ENCODE results near the gene C1orf87. TPM values are rescaled to one million over a fixed set of nuclear protein-coding genes. Genes with fewer than 3 reads are reported as not detected.

The C1orf87 gene, protein sequence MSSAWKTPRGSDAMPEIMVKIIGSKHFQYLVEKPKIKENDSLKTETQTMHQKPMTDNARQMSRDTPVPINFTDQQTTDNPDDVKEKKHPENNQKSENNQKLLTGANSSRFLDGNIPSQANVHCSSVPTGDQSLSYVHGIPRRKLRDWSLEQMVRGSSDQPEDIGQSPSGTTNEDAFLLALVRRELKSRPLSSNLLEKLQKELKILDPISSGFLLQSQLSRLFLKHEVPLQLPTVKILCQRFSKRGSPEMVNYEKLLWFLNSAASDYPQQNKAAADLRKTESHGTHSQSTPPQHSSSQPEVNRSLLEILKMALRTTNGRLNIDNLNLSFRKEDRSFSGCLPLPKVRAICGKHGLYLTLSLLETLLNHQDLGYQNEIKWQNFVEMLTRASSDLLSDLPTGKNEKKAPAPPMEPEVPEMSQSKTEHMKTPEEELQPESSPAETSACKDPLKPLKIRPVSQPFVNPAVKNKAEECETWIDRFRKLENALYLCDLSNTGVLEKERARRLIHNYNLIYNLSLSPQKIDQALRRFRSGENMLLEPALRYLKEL
- not detected for total RNA-seq

- ATAC-seq (no peak), DNase-seq (ENCODE audit: low spot score) (no peak)
Observed at GRCh38 chr1:60073605-60074278, at the start of gene C1orf87. Gene C1orf87, minus strand, starts transcription at chr1:60073770. Its CDS starts 1,127 bp downstream, at chr1:60072643.

- DNase-seq (ENCODE audit: low spot score) = no peak
- ATAC-seq = no peak
Observed at GRCh38 chr1:60118085-60118484, 44.5 kb upstream of the C1orf87 start.

- DNase-seq (ENCODE audit: low spot score) = no peak
- ATAC-seq = no peak
Observed at GRCh38 chr1:60114745-60115318, 41.3 kb upstream of the C1orf87 start.

DNA sequence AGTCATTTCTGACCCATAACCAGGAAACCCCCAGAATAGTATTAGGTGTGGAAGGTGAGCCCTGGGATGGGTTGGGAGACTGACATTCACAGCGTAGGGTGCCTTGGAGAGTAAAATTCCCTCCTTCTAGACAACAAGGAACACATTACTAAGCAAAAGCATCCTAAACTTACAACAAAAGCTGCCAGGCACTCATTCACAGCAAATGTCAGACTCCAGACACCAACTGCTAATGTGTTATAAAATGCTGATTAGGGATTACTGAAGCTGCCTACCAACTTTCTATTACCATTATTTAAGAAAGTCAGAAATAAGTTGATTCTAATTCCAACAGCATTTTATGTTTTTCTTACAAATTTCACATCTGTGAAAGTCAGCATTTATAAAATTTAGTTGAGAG, 40.0 kb upstream of the C1orf87 start:
- ATAC-seq = no peak
- DNase-seq (ENCODE audit: low spot score) = no peak

- no peak for DNase-seq (ENCODE audit: low spot score)
- no peak for ATAC-seq
Observed at GRCh38 chr1:60113028-60113427, 39.5 kb upstream of the C1orf87 start.

GRCh38 chr1:60111716-60112115, 38.1 kb upstream of the C1orf87 start:
- DNase-seq (ENCODE audit: low spot score) = no peak
- no peak for ATAC-seq

DNA sequence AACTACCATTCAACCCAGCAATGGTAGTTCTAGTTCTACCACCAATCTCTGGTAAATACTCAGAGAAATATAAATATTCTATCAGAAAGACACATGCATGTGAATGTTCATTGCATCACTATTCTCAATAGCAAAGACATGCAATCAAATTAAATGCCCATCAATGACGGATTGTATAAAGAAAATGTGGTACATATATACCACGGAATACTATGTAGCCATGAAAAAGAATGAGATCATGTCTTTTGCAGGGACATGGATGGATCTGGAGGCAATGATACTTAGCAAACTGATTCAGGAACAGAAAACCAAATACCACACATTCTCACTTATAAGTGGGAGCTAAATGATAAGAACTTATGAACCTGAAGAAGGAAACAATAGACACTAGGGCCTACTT, 37.5 kb upstream of the C1orf87 start:
- no peak for ATAC-seq
- DNase-seq (ENCODE audit: low spot score) = no peak

DNA sequence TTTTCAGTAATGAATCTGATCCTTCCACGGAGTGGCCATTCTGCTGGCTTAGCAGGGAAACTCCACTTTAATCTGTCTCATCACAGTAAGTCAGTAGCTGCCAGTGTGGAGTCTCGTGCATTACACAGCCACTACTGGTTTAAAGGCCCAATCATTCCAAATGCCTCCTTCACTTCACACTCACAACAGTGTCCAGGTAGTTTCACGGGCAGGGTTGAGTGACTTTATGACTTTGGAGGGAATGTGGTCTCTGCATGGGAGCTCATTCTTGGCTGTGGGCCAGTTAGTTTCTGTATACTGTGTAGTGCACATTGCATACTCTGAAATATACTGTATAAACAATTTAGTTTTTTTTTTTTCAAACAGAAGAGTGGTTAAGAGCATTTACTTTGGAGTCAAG, 34.6 kb upstream of the C1orf87 start:
- no peak for ATAC-seq
- no peak for DNase-seq (ENCODE audit: low spot score)

GRCh38 chr1:60103186-60103585, 29.6 kb upstream of the C1orf87 start:
- ATAC-seq = no peak
- DNase-seq (ENCODE audit: low spot score) = no peak

DNA sequence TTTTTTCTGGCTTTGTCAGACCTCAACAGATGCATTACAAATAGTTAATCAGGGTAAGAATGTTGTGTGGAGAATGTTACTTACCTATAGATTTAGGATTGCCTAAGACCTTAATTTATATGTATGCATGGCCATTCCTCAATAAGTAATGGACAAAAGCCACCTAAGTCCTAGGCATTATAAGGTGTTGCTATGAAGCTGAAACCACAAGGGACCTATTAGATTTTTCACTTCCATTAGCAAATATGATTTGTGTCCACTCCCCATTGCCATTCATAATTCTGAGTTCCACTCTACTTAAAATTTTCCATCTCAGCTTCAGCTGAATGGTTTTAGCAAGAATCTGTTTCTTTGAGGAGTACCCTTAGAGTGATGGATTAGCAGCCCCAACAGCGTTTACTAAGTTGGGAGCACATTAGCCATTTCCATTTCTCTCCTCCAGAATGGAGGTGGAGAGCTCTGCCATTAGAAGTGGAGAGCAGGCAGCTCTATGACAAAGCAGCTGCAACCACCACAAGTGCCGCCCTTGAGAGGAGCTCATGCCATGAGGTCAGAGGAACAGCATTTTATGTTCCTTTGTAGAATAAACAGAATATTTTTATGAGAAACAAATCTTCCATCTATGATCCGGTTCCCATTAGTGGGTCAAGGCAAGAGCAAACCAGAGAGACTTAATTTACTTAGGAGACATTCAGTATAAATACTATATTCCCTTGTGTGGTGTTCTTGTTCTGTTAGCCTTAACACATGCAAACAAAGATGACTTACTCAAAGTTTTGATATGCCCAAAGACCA, 28.9 kb upstream of the C1orf87 start:
- DNase-seq (ENCODE audit: low spot score) = no peak

GRCh38 chr1:60101516-60101915, 27.9 kb upstream of the C1orf87 start:
- ATAC-seq = no peak
- DNase-seq (ENCODE audit: low spot score) = no peak

More for the DNA sequence above, 28.9 kb upstream of the C1orf87 start:
- ATAC-seq = no peak

DNA sequence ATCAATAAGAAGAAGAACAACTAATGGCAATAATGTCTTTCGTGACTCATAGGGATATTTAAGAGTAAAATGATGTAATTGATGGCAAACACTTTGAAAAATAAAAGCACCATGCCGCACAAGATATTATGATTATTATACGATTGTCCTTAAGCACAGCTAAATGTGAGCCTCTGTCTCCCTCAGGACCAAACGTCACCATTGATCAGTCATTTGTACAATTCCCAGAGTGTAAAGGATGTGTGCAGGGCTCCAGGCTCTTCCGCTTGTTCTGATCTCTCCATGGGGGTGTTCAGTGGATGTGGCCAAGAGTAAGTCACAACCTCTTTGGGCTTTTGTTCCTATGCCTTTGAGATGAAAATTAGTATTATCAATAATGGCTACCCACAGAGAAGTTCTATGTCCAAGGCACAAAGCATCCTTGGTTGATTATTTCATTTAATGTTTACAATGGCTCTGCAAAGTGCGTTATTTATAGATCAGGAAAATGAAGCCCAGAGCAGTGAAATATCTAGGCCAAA, 17.7 kb upstream of the C1orf87 start:
- no peak for ATAC-seq
- no peak for DNase-seq (ENCODE audit: low spot score)

- DNase-seq (ENCODE audit: low spot score) (no peak), ATAC-seq (no peak)
Observed at GRCh38 chr1:60090655-60091054, 17.1 kb upstream of the C1orf87 start.

- DNase-seq (ENCODE audit: low spot score) = no peak
Observed at GRCh38 chr1:60088620-60089155, 15.1 kb upstream of the C1orf87 start.

GRCh38 chr1:60087681-60088080, 14.1 kb upstream of the C1orf87 start:
- ATAC-seq (no peak), DNase-seq (ENCODE audit: low spot score) (no peak)

More at GRCh38 chr1:60088620-60089155, 15.1 kb upstream of the C1orf87 start:
- ATAC-seq = no peak

GRCh38 chr1:60078182-60078581, 4.6 kb upstream of the C1orf87 start:
- no peak for DNase-seq (ENCODE audit: low spot score)

DNA sequence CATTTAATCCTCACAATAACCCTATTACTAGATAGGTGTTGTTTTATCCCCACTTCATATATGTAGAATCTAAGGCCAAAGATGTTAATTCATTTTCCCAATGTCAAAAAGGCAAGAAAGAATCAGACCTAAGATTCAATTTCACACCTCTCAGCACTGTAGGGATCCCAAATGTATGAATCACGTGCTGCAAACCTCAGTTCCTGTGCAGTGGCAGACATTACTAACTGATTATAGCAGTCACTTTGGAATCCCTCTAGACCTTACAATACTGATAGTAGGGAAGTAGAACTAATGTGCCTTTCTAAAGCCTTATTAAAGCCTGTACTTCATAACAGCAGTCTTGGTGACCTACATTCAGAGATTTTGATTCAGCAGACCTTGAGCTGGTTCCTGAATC, 2.3 kb downstream of the C1orf87 start:
- no peak for ATAC-seq
- DNase-seq (ENCODE audit: low spot score) = no peak

More at GRCh38 chr1:60078182-60078581, 4.6 kb upstream of the C1orf87 start:
- ATAC-seq = no peak

DNA sequence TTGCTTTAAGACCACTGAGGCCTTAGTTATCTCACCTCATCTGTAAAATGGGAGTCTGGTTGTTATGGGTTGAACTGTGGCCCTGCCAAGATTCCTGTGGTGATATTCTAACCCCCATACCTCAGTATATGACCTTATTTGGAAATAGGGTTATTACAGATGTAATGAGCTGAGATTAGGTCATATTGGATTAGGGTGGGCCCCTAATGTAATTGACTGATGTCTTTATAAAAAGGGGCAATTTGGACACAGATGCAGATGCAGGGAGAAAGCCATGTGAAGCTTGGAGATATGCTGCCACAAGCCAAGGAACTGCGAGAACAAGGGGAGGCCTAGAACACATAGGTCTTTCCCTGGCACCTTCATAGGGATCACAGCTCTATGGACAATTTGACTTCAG, 3.9 kb downstream of the C1orf87 start:
- DNase-seq (ENCODE audit: low spot score) = no peak
- ATAC-seq = no peak

DNA sequence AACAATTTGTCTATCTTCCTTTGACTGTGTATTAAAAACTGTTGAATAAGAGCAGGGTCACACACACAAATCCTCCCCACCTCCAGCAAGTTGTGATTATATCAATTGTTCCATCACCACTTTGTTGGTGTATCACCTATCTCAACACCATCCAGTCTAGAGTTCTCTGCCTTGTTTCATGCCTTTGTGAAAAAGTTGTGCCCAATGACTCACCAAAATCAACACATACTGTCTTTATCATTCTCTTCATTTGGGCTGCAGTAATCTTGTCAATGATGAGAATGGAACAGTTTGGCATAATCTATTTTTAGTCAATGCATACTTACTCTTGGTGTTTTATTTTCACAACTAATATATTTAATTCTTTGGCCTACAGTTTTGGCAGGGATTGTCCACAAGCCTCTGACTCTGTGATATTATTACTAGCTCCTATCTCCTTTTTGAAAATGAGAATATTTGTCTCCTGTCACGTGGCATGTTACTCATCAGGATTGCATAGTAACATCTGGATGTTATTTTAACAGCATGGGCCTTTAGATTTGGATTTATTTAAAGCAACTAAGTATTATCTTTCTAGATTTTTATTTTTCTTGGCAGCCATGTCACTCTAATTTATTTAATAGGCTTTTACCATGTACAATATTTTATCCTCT, 5.1 kb downstream of the C1orf87 start:
- ATAC-seq (no peak), DNase-seq (ENCODE audit: low spot score) (no peak)

- no peak for DNase-seq (ENCODE audit: low spot score)
Observed at GRCh38 chr1:60066001-60066400, 7.6 kb downstream of the C1orf87 start.

More at GRCh38 chr1:60066001-60066400, 7.6 kb downstream of the C1orf87 start:
- ATAC-seq = no peak

All from left lobe of liver (tissue), 2 donors.